HCT116 (cell line): ENCODE data around the gene GSKIP. TPM values are rescaled to one million over a fixed set of nuclear protein-coding genes. Genes with fewer than 3 reads are reported as not detected.

Experiments
- ATAC-seq: fragments of 200-7000 bp; cut with Tn5 transposase; 2 replicates; pipeline ENCODE4 v1.9.1; 2020; ENCODE audit warnings: mild to moderate bottlenecking, moderate library complexity
- BruUV-seq: library from RNA; stranded (reverse); fragments of 400-500 nt; replicated peaks from 2 replicates; lab custom pipeline; 2021; lab: Mats Ljungman, UMichigan
- CTCF ChIA-PET: fragments of 300-600 bp; sonication (Branson Sonifier 250); formaldehyde crosslinking; loops from one replicate; lab custom pipeline; 2021; ENCODE audit warnings: antibody characterized with exemption; lab: Charles Lee
- POLR2A ChIA-PET: fragments of 300-600, 350-600 bp; sonication (Branson Sonifier 250); formaldehyde crosslinking; loops from one replicate; lab custom pipeline; 2021; ENCODE audit warnings: antibody characterized with exemption; lab: Charles Lee
- RAD21 ChIA-PET, 2 experiments: fragments of 300-600 bp; sonication (Branson Sonifier 250); formaldehyde crosslinking; loops; one replicate each; lab custom pipeline; 2023; ENCODE audit warnings: low total read pairs in 2 of 2; ENCODE audit not compliant: uncharacterized antibody in 2 of 2, unreplicated experiment in 2 of 2, low non-redundant PET in 1 of 2; lab: Charles Lee
- DNase-seq: peaks from one replicate; pipeline ENCODE4 v3.0.0-alpha.2; 2010; ENCODE audit warnings: low read depth, low spot score
- H2AFZ ChIP-seq: fragments of 200-600 bp; shearing (Covaris generic), sonication (generic); 2 replicates; pipeline ENCODE4 v1.6.1; 2017; ENCODE audit warnings: low read depth, mixed run types, mixed read lengths, antibody characterized with exemption, low read length; ENCODE audit not compliant: poor library complexity, severe bottlenecking
- H3K27ac ChIP-seq: 2 replicates; pipeline ENCODE4 v1.5.1; 2012; ENCODE audit warnings: low read depth, low read length
- H3K27me3 ChIP-seq: fragments of 200-600 bp; sonication (generic); 2 replicates; pipeline ENCODE4 v1.6.1; 2016; ENCODE audit warnings: mixed run types, low read length, mixed read lengths; ENCODE audit not compliant: insufficient read depth
- H3K36me3 ChIP-seq, 2 experiments: fragments of 200-500 bp in 1 of 2; fragments of 200-600 bp in 1 of 2; sonication (Bioruptor generic) in 1 of 2; sonication (generic) in 1 of 2; 2 replicates each; pipeline versions ENCODE4 v1.5.1 to v1.6.1; 2014 to 2016; ENCODE audit warnings: low read length in 2 of 2, inconsistent platforms in 1 of 2, mixed read lengths in 1 of 2, mixed run types in 1 of 2; ENCODE audit not compliant: insufficient read depth in 2 of 2, control insufficient read depth in 1 of 2
- H3K4me1 ChIP-seq, 2 experiments: fragments of 200-600 bp in 1 of 2; sonication (generic) in 1 of 2; 2 replicates each; pipeline versions ENCODE4 v1.5.1 to v1.6.1; 2012 to 2017; ENCODE audit warnings: low read length in 2 of 2, inconsistent platforms in 1 of 2, mild to moderate bottlenecking in 1 of 2, mixed read lengths in 1 of 2, mixed run types in 1 of 2, moderate library complexity in 1 of 2; ENCODE audit not compliant: insufficient read depth in 2 of 2, control insufficient read depth in 1 of 2
- H3K4me2 ChIP-seq: fragments of 200-600 bp; sonication (generic); 2 replicates; pipeline ENCODE4 v1.6.1; 2017; ENCODE audit warnings: mixed run types, low read length, mixed read lengths
- H3K4me3 ChIP-seq, 2 experiments: fragments of 200-600 bp in 1 of 2; sonication (generic) in 1 of 2; replicated peaks in 1 of 2; 2 replicates each; pipeline ENCODE4 v1.5.1; 2011 to 2016; ENCODE audit warnings: low read length in 2 of 2, control low read depth in 1 of 2, low read depth in 1 of 2, mild to moderate bottlenecking in 1 of 2, mixed read lengths in 1 of 2, mixed run types in 1 of 2
- H3K79me2 ChIP-seq: fragments of 200-600 bp; sonication (generic); 2 replicates; pipeline ENCODE4 v1.6.1; 2017; ENCODE audit warnings: mild to moderate bottlenecking, mixed run types, low read length, moderate library complexity, mixed read lengths; ENCODE audit not compliant: insufficient read depth
- H3K9ac ChIP-seq: fragments of 200-600 bp; sonication (generic); 2 replicates; pipeline ENCODE4 v1.6.1; 2016; ENCODE audit warnings: low read length, mixed read lengths
- H3K9me2 ChIP-seq: fragments of 200-600 bp; sonication (generic), shearing (Covaris generic); 2 replicates; pipeline ENCODE4 v1.6.1; 2017; ENCODE audit warnings: mixed run types, mild to moderate bottlenecking, moderate library complexity; ENCODE audit not compliant: insufficient read depth
- H3K9me3 ChIP-seq, 2 experiments: fragments of 200-500 bp in 1 of 2; fragments of 200-600 bp in 1 of 2; sonication (Bioruptor generic) in 1 of 2; sonication (generic) in 1 of 2; 2 replicates each; pipeline ENCODE4 v1.6.1; 2014 to 2017; ENCODE audit warnings: low read length in 2 of 2, mixed read lengths in 2 of 2, inconsistent platforms in 1 of 2, low read depth in 1 of 2, mild to moderate bottlenecking in 1 of 2, mixed run types in 1 of 2, moderate library complexity in 1 of 2; ENCODE audit not compliant: control insufficient read depth in 1 of 2, insufficient read depth in 1 of 2
- H4K20me1 ChIP-seq: fragments of 200-600 bp; sonication (generic), shearing (Covaris generic); 2 replicates; pipeline ENCODE4 v1.6.1; 2017; ENCODE audit warnings: mixed run types, mild to moderate bottlenecking, moderate library complexity; ENCODE audit not compliant: insufficient read depth
- POLR2A ChIP-seq: IDR thresholded peaks from 2 replicates; pipeline ENCODE4 v1.7.0; 2011; ENCODE audit warnings: borderline replicate concordance; ENCODE audit not compliant: insufficient read depth, insufficient read length; ENCODE audit errors: extremely low read depth
- RAD21 ChIP-seq: IDR thresholded peaks from 2 replicates; pipeline ENCODE4 v1.6.1; 2012; ENCODE audit warnings: low read depth, mild to moderate bottlenecking
- intact Hi-C: fragments of 100-400 bp; cut with micrococcal nuclease; formaldehyde crosslinking; loops from 2 replicates; pipeline ENCODE4 v1.10.0; 2022
- total RNA-seq: library from RNA; stranded (reverse); gene quantifications from one replicate; pipeline ENCODE4 v1.2.1, GENCODE V29; 2021; ENCODE audit not compliant: unreplicated experiment

Gene GSKIP
- total RNA-seq, 1 experiment from 2014 or later: 21.7 TPM

DNA sequence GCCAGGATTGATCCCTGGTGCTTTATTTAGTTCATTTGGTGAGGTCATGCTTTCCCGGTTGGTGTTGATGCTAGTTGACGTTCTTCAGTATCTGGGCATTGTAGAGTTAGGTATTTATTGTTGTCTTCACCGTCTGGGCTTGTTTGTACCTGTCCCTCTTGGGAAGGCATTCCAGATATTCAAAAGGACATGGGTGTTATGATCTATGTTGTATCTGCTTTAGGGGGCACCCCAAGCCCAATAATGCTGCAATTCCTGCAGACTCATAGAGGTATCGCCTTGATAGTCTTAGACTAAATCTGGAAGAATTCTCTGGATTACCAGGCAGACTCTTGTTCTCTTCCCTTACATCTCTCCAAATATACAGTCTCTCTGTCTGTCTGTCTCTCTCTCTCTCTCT, 70.7 kb downstream of the GSKIP start:
- DNase-seq: no peak
- H3K9ac ChIP-seq: no peak overlapping the region
- no TSS peak for BruUV-seq

More for the DNA sequence above, 70.7 kb downstream of the GSKIP start:
- ATAC-seq: no peak
- H3K79me2 ChIP-seq: no peaks in the 10 kb centered on the region
- H3K4me3 ChIP-seq: no peak overlapping the region
- RAD21 ChIA-PET: no interaction called here
- TF ChIP-seq RAD21 (0 out of 2 replicates have a peak, but pooled peaks have one; percentile 10), POLR2A (no peak)
- no peaks in the 10 kb centered on the region for H4K20me1 ChIP-seq
- intact Hi-C loops: no loop called here
- 0 out of 2 replicates have a peak, but pooled peaks cover 3% of the 10 kb centered on the region for H3K27me3 ChIP-seq
- H3K27ac ChIP-seq: no peak overlapping the region
- H3K4me1 ChIP-seq: no peaks in the 10 kb centered on the region
- POLR2A ChIA-PET: no interaction called here
- H3K36me3 ChIP-seq: no peaks in the 10 kb centered on the region
- no peak overlapping the region for H3K4me2 ChIP-seq
- no peaks in the 10 kb centered on the region for H3K9me2 ChIP-seq
- CTCF ChIA-PET: no interaction called here
- H2AFZ ChIP-seq: no peak overlapping the region
- H3K9me3 ChIP-seq: no peaks in the 10 kb centered on the region

Other genes starting within 250 kb of the GSKIP start
- 0.49 TPM for gene BDKRB2, start 158.7 kb upstream of the GSKIP start, total RNA-seq
- not detected for gene BDKRB1, start 107.3 kb upstream of the GSKIP start, total RNA-seq
- gene ATG2B, start 185 bp upstream of the GSKIP start, total RNA-seq: 6.4 TPM
- gene AK7, start 28.6 kb downstream of the GSKIP start, total RNA-seq: 2.8 TPM
- 223 TPM for gene PAPOLA, start 138.9 kb downstream of the GSKIP start, total RNA-seq